Right lobe of liver (tissue), 4 donors: Measurements from ENCODE around the gene CASZ1.

Source experiments
- CTCF ChIP-seq, 4 donors: fragments of 200-600 bp in 3 of 4; fragments of 450-650 bp in 1 of 4; IDR thresholded peaks; one replicate each; pipeline versions ENCODE4 v1.5.1 to v1.8.0; 2016 to 2022; ENCODE audit warnings: antibody characterized with exemption in 4 of 4, mild to moderate bottlenecking in 2 of 4
- POLR2A ChIP-seq: fragments of 450-650 bp; IDR thresholded peaks from one replicate; pipeline ENCODE4 v1.6.1; 2017; ENCODE audit warnings: antibody characterized with exemption, mild to moderate bottlenecking
- donor health status: DM: no; HTN: no; CAD: no.
- donor health status: DM: no; HTN: no; CAD: no.
- donor health status: DM: no; HTN: yes; CAD: no.

GRCh38 chr1:10633416-10633815 lies 163.0 kb downstream of the CASZ1 start:
- TF ChIP-seq CTCF (IDR thresholded peaks at IDR 0.05) (no peak), POLR2A (no peak)
